ENCODE data around the gene HSPG2. TPM values are rescaled to one million over a fixed set of nuclear protein-coding genes. Genes with fewer than 3 reads are reported as not detected.
A peak's percentile ranks its signal among the peaks of the same experiment; 100 is the strongest.

Gene HSPG2
- total and polyA plus RNA-seq, 2 of the 13 experiments (the other 11 are each of a cell fraction or from before 2014, with no cell fraction given) = 9.1 to 13.1 TPM

GRCh38 chr1:21783679-21784603, 153.2 kb downstream of the HSPG2 start (continued):
- no peak for TF ChIP-seq MLXIP (CRISPR knock-in tag; IDR thresholded peaks at IDR 0.05; ENCODE audit: borderline replicate concordance)
- TF ChIP-seq DNMT1 (CRISPR knock-in tag; IDR thresholded peaks at IDR 0.05) = no peak
- TF ChIP-seq ZNF784 (CRISPR knock-in tag; IDR thresholded peaks at IDR 0.05; ENCODE audit: borderline replicate concordance) = no peak
- peak; percentile 10; the same call in 1 of the 2 replicates for TF ChIP-seq HNF4G (IDR thresholded peaks at IDR 0.05; ENCODE audit: borderline replicate concordance, low read depth, low read length)
- 0 out of 2 replicates have a peak, but pooled peaks have one; percentile 29 for TF ChIP-seq HNF4G (CRISPR knock-in tag; IDR thresholded peaks at IDR 0.05; ENCODE audit: borderline replicate concordance, low read depth)
- TF ChIP-seq ZEB1 (IDR thresholded peaks at IDR 0.05; ENCODE audit: insufficient replicate concordance, low read depth) = no peak
- no peak for TF ChIP-seq ZFP91 (CRISPR knock-in tag; IDR thresholded peaks at IDR 0.05; ENCODE audit: borderline replicate concordance)
- no peak for TF ChIP-seq AFF4 (CRISPR knock-in tag; IDR thresholded peaks at IDR 0.05)
- no peak for TF ChIP-seq EP300 (IDR thresholded peaks at IDR 0.05; ENCODE audit: low read depth in 2 of 2, low read length in 2 of 2)
- TF ChIP-seq EP300 (CRISPR knock-in tag; IDR thresholded peaks at IDR 0.05; ENCODE audit: borderline replicate concordance) = no peak
- no peak for TF ChIP-seq ZFP90 (CRISPR knock-in tag; IDR thresholded peaks at IDR 0.05; ENCODE audit: borderline replicate concordance)
- no peak for TF ChIP-seq ZBTB8A (CRISPR knock-in tag; IDR thresholded peaks at IDR 0.05; ENCODE audit: borderline replicate concordance, low read depth)
- no peak for TF ChIP-seq MXD3 (CRISPR knock-in tag; IDR thresholded peaks at IDR 0.05)
- TF ChIP-seq ISL2 (CRISPR knock-in tag; IDR thresholded peaks at IDR 0.05) = no peak
- no peak for TF ChIP-seq ZNF737 (CRISPR knock-in tag; IDR thresholded peaks at IDR 0.05; ENCODE audit: borderline replicate concordance)
